K562 (cell line): Measurements from ENCODE around the gene TMEM117. TPM values are rescaled to one million over a fixed set of nuclear protein-coding genes. Genes with fewer than 3 reads are reported as not detected.

Experiments used
- ATAC-seq: fragments of 200-7000 bp; cut with Tn5 transposase; 3 replicates; pipeline ENCODE4 v1.9.1; 2020; ENCODE audit warnings: moderate library complexity
- BruUV-seq: library from RNA; stranded (reverse); fragments of 400-500 nt; replicated peaks from 2 replicates; lab custom pipeline; 2021; lab: Mats Ljungman, UMichigan
- CTCF ChIA-PET: fragments of 300-600 bp; formaldehyde crosslinking; extraction: SDS; loops from one replicate; lab custom pipeline; 2021; ENCODE audit warnings: low intra/inter-chr PET ratio; lab: Yijun Ruan, JAX
- POLR2A ChIA-PET: fragments of 300-600, 350-650 bp; sonication (Branson Sonifier 250); formaldehyde crosslinking; extraction: SDS; loops from one replicate; lab custom pipeline; 2021; ENCODE audit warnings: antibody characterized with exemption, inconsistent platforms; lab: Yijun Ruan, JAX
- DNase-seq, 4 experiments: peaks; one replicate each; pipeline versions ENCODE4 v3.0.0 to v3.0.0-alpha.2; 2011 to 2018; ENCODE audit warnings: low spot score in 3 of 4, mixed read lengths in 3 of 4; ENCODE audit errors: extremely low read depth in 1 of 4
- FAIRE-seq: peaks from 2 replicates; lab custom pipeline; 2011; peaks lifted over from hg19 to GRCh38; lab: Jason Lieb, UNC
- H2AFZ ChIP-seq: 2 replicates; pipeline ENCODE4 v1.6.0; 2011; ENCODE audit warnings: low read depth, low read length, control low read depth, inconsistent platforms
- H3K27ac ChIP-seq: fragments of 200-600 bp; 3 replicates; pipeline ENCODE4 v1.8.0; 2011; ENCODE audit warnings: low read depth, mild to moderate bottlenecking, control low read depth, inconsistent platforms, low read length, moderate library complexity, mixed read lengths; ENCODE audit errors: extremely low read depth
- H3K27me3 ChIP-seq, 2 experiments: fragments of 300-600 bp in 1 of 2; 2 replicates in 1 of 2; 3 replicates in 1 of 2; pipeline versions ENCODE4 v1.6.0 to v1.8.0; 2011; ENCODE audit warnings: inconsistent platforms in 2 of 2, low read length in 2 of 2, mild to moderate bottlenecking in 1 of 2, mixed read lengths in 1 of 2, moderate library complexity in 1 of 2; ENCODE audit not compliant: control insufficient read depth in 2 of 2, insufficient read depth in 2 of 2
- H3K36me3 ChIP-seq: fragments of 300-600 bp; 3 replicates; pipeline ENCODE4 v1.8.0; 2011; ENCODE audit warnings: mild to moderate bottlenecking, low read length, inconsistent platforms; ENCODE audit not compliant: control insufficient read depth, insufficient read depth
- H3K4me1 ChIP-seq, 2 experiments: fragments of 200-600 bp in 1 of 2; replicated peaks in 1 of 2; 2 replicates in 1 of 2; 3 replicates in 1 of 2; pipeline versions ENCODE4 v1.5.1 to v1.8.0; 2011; ENCODE audit warnings: inconsistent platforms in 2 of 2, low read length in 2 of 2, mild to moderate bottlenecking in 1 of 2, mixed read lengths in 1 of 2, moderate library complexity in 1 of 2; ENCODE audit not compliant: control insufficient read depth in 2 of 2, insufficient read depth in 2 of 2
- H3K4me2 ChIP-seq: 2 replicates; pipeline ENCODE4 v1.6.1; 2011; ENCODE audit warnings: low read length, control low read depth, inconsistent platforms, mixed read lengths; ENCODE audit not compliant: insufficient read depth
- H3K4me3 ChIP-seq: fragments of 200-600 bp; sonication (generic), shearing (Covaris generic); 2 replicates; pipeline ENCODE4 v1.5.1; 2016; ENCODE audit warnings: control low read depth, inconsistent platforms
- H3K79me2 ChIP-seq: fragments of 200-600 bp; 3 replicates; pipeline ENCODE4 v1.8.0; 2011; ENCODE audit warnings: low read length, inconsistent platforms; ENCODE audit not compliant: control insufficient read depth, insufficient read depth
- H3K9ac ChIP-seq, 2 experiments: 2 replicates each; pipeline versions ENCODE4 v1.6.0 to v1.6.1; 2011; ENCODE audit warnings: low read depth in 2 of 2, low read length in 2 of 2, control low read depth in 1 of 2, inconsistent platforms in 1 of 2, mild to moderate bottlenecking in 1 of 2, mixed read lengths in 1 of 2; ENCODE audit not compliant: insufficient read depth in 1 of 2
- H3K9me1 ChIP-seq: one replicate; pipeline ENCODE4 v1.6.0; 2011; ENCODE audit warnings: inconsistent platforms, mild to moderate bottlenecking, low read length, moderate library complexity; ENCODE audit not compliant: control insufficient read depth, insufficient read depth
- H3K9me3 ChIP-seq: replicated peaks from 2 replicates; pipeline ENCODE4 v1.5.1; 2011; ENCODE audit warnings: low read depth, low read length, inconsistent platforms; ENCODE audit not compliant: control insufficient read depth, insufficient read depth
- H4K20me1 ChIP-seq: replicated peaks from 2 replicates; pipeline ENCODE4 v1.6.1; 2011; ENCODE audit warnings: low read length, inconsistent platforms, mixed read lengths; ENCODE audit not compliant: control insufficient read depth, insufficient read depth
- ARHGAP35 ChIP-seq: fragments of 450-650 bp; IDR thresholded peaks from 2 replicates; pipeline ENCODE4 v1.6.1; 2018; ENCODE audit not compliant: partially characterized antibody
- BCL6 ChIP-seq: fragments of 250-450 bp; sonication (Bioruptor Pico); IDR thresholded peaks from 2 replicates; pipeline ENCODE4 v1.4.0; 2020
- CTBP1 ChIP-seq: fragments of 450-650 bp; IDR thresholded peaks from 2 replicates; pipeline ENCODE4 v1.6.1; 2016; ENCODE audit warnings: borderline replicate concordance
- HIVEP1 ChIP-seq: fragments of 250-450 bp; sonication (Bioruptor Pico); IDR thresholded peaks from 2 replicates; pipeline ENCODE4 v1.4.0; 2020; ENCODE audit warnings: mild to moderate bottlenecking
- LEF1 ChIP-seq: fragments of 450-650 bp; IDR thresholded peaks from 2 replicates; pipeline ENCODE4 v1.6.1; 2016; ENCODE audit warnings: mild to moderate bottlenecking
- MAFK ChIP-seq: IDR thresholded peaks from 2 replicates; pipeline ENCODE4 v1.6.1; 2011; ENCODE audit warnings: low read length, improper control_type of control experiment
- RNF2 ChIP-seq: sonication (generic); IDR thresholded peaks from 2 replicates; pipeline ENCODE4 v1.6.1; 2016
- ZBTB8A ChIP-seq: fragments of 450-650 bp; IDR thresholded peaks from 2 replicates; pipeline ENCODE4 v1.6.1; 2018; ENCODE audit warnings: mild to moderate bottlenecking, moderate library complexity; ENCODE audit not compliant: partially characterized antibody
- ZNF217 ChIP-seq: sonication (generic); formaldehyde crosslinking; IDR thresholded peaks from 2 replicates; pipeline ENCODE4 v1.8.0; 2022; ENCODE audit warnings: mild to moderate bottlenecking, missing genetic modification reagents
- WGBS: fragments of 100-300 bp; shearing (Covaris generic); methylation state at CpG from one replicate; pipeline ENCODE4 v1.1.6; 2016; ENCODE audit warnings: low coverage, mixed read lengths; ENCODE audit not compliant: insufficient coverage; ENCODE audit errors: missing lambda C conversion rate; 5-methylcytosine and 5-hydroxymethylcytosine counted together
- in situ Hi-C: fragments of 300-500 bp; cut with MboI; formaldehyde crosslinking; loops from 4 replicates; pipeline ENCODE4 v1.15.0; 2018; ENCODE audit warnings: inconsistent platforms, mixed read lengths
- intact Hi-C: fragments of 100-400 bp; cut with micrococcal nuclease; formaldehyde crosslinking; loops from 2 replicates; pipeline ENCODE4 v1.14.2; 2022
- polyA plus RNA-seq, 8 experiments: library from polyadenylated mRNA; depleted of rRNA in 4 of 8; stranded (reverse) in 5 of 8; unstranded in 3 of 8; fragments of >200 nt; fragmentation: Nextera tagmentation in 2 of 8; fragmentation: Illumina TruSeq in 1 of 8; extraction: Ambion mirVana in 2 of 8; extraction: Trizol in 1 of 8; gene quantifications; 2 replicates each; pipeline versions ENCODE4 v1.2.1 to v1.2.3, GENCODE V29; 2011 to 2014; ENCODE audit warnings: inconsistent platforms in 1 of 8, missing spikeins in 1 of 8
- total RNA-seq, 7 experiments: library from RNA; depleted of rRNA in 6 of 7; stranded (reverse); fragments of >200 nt in 6 of 7; fragmentation: Illumina TruSeq in 2 of 7; extraction: Trizol in 2 of 7; gene quantifications; 2 replicates each; pipeline versions ENCODE4 v1.2.1 to v1.2.3, GENCODE V29; 2011 to 2021; ENCODE audit warnings: low replicate concordance in 1 of 7
- TF ChIP-seq, protein P1 (sequence below): sonication (generic); formaldehyde crosslinking; IDR thresholded peaks from 2 replicates; pipeline ENCODE4 v1.9.0; 2022; ENCODE audit warnings: mild to moderate bottlenecking, missing genetic modification reagents
- TF ChIP-seq, protein P2 (sequence below): fragments of 450-650 bp; IDR thresholded peaks from 2 replicates; pipeline ENCODE4 v1.6.1; 2016; ENCODE audit warnings: mild to moderate bottlenecking
- TF ChIP-seq, protein P3 (sequence below): fragments of 250-450 bp; sonication (Bioruptor Pico); IDR thresholded peaks from 2 replicates; pipeline ENCODE4 v1.4.0; 2020; ENCODE audit warnings: borderline replicate concordance

The TMEM117 gene
- total and polyA plus RNA-seq, 9 of the 15 experiments (the other 6 are each of a cell fraction or from before 2014, with no cell fraction given) = 0.31 to 2.8 (median 1.0) TPM

DNA sequence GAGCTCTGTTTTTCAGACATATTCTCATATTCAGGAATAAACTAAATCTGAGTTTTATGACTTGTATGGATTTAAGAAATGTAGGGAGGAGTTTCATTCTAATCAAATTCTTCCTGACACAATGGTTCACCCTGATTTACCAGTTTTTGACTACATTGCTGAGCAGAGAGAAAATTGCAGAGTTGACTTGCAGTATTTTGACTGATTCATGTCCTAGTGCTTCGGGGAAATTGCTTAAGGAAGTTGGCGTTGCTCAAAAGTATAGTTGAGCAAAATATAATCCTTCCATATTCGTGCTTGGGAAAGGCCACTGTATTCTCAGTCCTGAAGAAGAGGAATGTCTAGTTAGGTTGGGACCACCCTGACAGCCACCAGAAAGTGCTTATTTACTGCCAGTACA is 28.5 kb upstream of the TMEM117 start:
- DNase-seq (no peak), FAIRE-seq (no peak), ATAC-seq (no peak)
- in situ Hi-C loops = no loop called here
- Histone ChIP-seq H3K27me3 (no peaks in the 10 kb centered on the region; a peak in 1 of 5 replicates), H3K4me1 (peaks cover 0 to 2% of the 10 kb centered on the region in 2 experiments; a peak in 1 of 5 replicates), H3K36me3 (peaks cover 19% of the 10 kb centered on the region), H3K9ac (no peak overlapping the region), H3K9me3 (no peaks in the 10 kb centered on the region), H3K27ac (no peak overlapping the region), H3K9me1 (no peaks in the 10 kb centered on the region), H3K4me3 (no peak overlapping the region), H4K20me1 (no peaks in the 10 kb centered on the region), H3K79me2 (peaks cover 37% of the 10 kb centered on the region), H2AFZ (no peak overlapping the region), H3K4me2 (no peak overlapping the region)
- no TSS peak for BruUV-seq
- intact Hi-C loops = loop anchor here (5.0 kb wide), 1 partner anchor 50 kb away; the partner anchor contains the start of genes IRAK4 and PUS7L
- TF ChIP-seq LEF1 = no peak
- no peak for TF ChIP-seq MAFK
- TF ChIP-seq, protein P1, sequence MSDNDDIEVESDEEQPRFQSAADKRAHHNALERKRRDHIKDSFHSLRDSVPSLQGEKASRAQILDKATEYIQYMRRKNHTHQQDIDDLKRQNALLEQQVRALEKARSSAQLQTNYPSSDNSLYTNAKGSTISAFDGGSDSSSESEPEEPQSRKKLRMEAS (CRISPR knock-in tag) = no peak
- TF ChIP-seq ZNF217 (CRISPR knock-in tag) = no peak
- no peak for TF ChIP-seq HIVEP1 (CRISPR knock-in tag)
- no peak for TF ChIP-seq ARHGAP35
- TF ChIP-seq, protein P2, sequence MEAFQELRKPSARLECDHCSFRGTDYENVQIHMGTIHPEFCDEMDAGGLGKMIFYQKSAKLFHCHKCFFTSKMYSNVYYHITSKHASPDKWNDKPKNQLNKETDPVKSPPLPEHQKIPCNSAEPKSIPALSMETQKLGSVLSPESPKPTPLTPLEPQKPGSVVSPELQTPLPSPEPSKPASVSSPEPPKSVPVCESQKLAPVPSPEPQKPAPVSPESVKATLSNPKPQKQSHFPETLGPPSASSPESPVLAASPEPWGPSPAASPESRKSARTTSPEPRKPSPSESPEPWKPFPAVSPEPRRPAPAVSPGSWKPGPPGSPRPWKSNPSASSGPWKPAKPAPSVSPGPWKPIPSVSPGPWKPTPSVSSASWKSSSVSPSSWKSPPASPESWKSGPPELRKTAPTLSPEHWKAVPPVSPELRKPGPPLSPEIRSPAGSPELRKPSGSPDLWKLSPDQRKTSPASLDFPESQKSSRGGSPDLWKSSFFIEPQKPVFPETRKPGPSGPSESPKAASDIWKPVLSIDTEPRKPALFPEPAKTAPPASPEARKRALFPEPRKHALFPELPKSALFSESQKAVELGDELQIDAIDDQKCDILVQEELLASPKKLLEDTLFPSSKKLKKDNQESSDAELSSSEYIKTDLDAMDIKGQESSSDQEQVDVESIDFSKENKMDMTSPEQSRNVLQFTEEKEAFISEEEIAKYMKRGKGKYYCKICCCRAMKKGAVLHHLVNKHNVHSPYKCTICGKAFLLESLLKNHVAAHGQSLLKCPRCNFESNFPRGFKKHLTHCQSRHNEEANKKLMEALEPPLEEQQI = no peak
- TF ChIP-seq RNF2 = no peak
- no peak for TF ChIP-seq ZBTB8A
- no peak for TF ChIP-seq CTBP1
- TF ChIP-seq, protein P3, sequence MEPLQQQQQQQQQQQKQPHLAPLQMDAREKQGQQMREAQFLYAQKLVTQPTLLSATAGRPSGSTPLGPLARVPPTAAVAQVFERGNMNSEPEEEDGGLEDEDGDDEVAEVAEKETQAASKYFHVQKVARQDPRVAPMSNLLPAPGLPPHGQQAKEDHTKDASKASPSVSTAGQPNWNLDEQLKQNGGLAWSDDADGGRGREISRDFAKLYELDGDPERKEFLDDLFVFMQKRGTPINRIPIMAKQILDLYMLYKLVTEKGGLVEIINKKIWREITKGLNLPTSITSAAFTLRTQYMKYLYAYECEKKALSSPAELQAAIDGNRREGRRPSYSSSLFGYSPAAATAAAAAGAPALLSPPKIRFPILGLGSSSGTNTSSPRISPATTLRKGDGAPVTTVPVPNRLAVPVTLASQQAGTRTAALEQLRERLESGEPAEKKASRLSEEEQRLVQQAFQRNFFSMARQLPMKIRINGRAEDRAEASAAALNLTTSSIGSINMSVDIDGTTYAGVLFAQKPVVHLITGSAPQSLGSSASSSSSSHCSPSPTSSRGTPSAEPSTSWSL = no peak
- TF ChIP-seq BCL6 = no peak
- ChIA-PET CTCF (no interaction called here), POLR2A (no interaction called here)
- WGBS = 63% methylated on average over 3 of the region's 3 CpGs
